A204.1 (cell line): ENCODE results near the gene PRKACA.
"Not testable (repeated sequence)": the region's sequence is repeated elsewhere in the genome, so short reads cannot be mapped to it uniquely, and the experiment has no call there.

Source experiments
- FAIRE-seq: peaks from 2 replicates; lab custom pipeline; 2012; peaks lifted over from hg19 to GRCh38; lab: Jason Lieb, UNC

The PRKACA gene

DNA sequence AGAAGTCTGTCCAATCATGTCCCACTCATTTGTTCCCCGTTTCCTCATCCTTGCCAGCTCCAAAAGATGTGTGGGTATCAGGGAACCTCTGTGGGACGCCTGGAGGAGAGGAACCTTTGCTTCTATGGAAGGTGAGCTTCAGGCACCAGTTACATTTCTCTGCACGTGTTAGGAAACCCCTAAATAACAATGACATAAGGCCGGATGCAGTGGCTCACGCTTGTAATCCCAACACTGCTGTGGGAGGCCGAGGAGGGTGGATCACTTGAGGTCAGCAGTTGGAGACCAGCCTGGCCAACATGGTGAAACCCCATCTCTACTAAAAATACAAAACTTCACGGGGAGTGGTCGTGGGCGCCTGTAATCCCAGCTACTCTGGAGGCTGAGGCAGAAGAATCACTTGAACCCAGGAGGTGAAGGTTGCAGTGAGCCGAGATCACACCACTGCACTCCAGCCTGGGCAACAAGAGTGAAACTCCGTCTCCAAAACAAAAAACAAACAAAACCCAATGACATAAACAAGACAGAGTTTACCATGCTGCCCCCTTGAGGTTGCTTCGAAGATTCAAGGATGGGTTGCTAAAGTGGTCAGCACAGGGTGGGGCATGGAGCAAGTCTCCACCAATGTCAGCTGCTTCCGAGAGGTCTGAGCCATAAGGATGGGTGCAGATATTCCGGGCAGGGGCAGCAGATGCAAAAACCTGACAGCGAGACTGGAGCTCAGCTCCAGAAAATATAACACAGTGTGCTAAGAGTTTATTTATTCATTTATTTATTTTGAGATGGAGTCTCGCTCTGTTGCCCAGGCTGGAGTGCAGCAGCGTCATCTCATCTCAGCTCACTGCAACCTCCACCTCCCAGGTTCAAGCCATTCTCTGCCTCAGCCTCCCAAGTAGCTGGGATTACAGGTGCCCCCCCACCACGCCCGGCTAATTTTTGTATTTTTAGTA, 74.6 kb downstream of the PRKACA start:
- not testable (repeated sequence) for FAIRE-seq
